HG02588 (cell line): Measurements from ENCODE around the gene SLC2A8.
A peak's percentile ranks its signal among the peaks of the same experiment; 100 is the strongest.

Experiments used
- ATAC-seq: cut with Tn5 transposase; IDR thresholded peaks from one replicate; pipeline ENCODE4 v1.9.1; 2021; ENCODE audit warnings: mild to moderate bottlenecking, moderate library complexity; ENCODE audit not compliant: unreplicated experiment

The SLC2A8 gene

GRCh38 chr9:127380479-127380878 lies 16.5 kb upstream of the SLC2A8 start:
- ATAC-seq: no peak

DNA sequence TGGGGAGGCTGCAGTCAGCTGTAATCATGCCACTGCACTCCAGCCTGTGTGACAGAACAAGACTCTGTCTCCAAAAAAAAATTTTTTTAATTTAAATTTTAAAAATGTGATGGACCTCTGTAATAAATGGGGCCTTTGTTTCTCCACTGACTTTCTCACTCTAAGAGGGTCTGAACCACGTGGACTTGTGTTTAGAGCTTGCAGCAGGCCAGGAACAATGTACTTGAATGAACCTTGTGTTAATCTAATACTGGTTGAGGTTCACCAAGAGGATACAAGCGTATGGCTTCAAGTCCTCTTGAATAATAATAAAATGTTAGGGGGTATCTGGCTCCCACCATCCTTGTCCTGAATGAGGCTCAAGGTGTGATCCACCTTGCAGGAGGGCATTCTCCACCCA lies 14.4 kb upstream of the SLC2A8 start:
- no peak for ATAC-seq

GRCh38 chr9:127384016-127384730 lies 12.8 kb upstream of the SLC2A8 start:
- no peak for ATAC-seq

GRCh38 chr9:127384901-127385300 lies 12.1 kb upstream of the SLC2A8 start:
- no peak for ATAC-seq

GRCh38 chr9:127386249-127386648 lies 10.7 kb upstream of the SLC2A8 start:
- ATAC-seq: no peak

DNA sequence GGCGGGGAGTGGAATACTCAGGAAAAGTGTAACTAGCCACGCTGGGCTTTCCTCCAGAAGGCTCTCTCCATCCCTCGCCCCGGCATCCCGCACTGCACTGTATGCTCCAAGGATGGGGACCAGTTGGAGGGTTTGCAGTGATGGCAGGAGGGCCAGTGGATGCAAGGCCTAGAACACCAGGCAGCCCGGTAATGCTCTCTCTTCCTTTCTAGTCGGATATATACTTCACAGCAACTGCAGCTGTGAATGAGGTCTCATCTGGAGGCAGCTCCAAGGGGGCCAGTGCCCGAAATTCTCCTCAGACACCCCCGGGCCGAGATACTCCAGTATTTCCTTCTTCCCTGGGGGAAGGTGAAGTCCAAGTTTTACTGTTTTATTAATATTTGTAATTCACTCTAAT lies 10.0 kb upstream of the SLC2A8 start:
- no peak for ATAC-seq

- ATAC-seq: no peak
Measured at GRCh38 chr9:127388037-127388855, 8.7 kb upstream of the SLC2A8 start.

DNA sequence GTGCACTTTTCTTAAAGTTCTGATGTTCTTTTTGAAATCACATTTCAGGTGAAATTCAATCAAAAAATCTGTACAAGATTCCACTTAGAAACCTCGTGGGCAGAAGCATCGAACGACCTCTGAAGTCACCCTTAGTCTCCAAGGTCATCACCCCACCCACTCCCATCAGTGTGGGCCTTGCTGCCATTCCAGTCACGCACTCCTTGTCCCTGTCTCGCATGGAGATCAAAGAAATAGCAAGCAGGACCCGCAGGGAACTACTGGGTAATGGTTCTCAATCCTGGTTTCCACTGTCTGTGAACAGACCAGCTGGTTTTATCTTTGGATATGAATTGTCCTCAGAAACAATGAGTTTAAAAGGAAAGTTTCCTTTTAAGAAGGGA lies 8.1 kb upstream of the SLC2A8 start:
- no peak for ATAC-seq

- ATAC-seq: no peak
Measured at GRCh38 chr9:127389381-127390247, 7.4 kb upstream of the SLC2A8 start.

GRCh38 chr9:127390248-127390545 lies 6.8 kb upstream of the SLC2A8 start:
- ATAC-seq: no peak

DNA sequence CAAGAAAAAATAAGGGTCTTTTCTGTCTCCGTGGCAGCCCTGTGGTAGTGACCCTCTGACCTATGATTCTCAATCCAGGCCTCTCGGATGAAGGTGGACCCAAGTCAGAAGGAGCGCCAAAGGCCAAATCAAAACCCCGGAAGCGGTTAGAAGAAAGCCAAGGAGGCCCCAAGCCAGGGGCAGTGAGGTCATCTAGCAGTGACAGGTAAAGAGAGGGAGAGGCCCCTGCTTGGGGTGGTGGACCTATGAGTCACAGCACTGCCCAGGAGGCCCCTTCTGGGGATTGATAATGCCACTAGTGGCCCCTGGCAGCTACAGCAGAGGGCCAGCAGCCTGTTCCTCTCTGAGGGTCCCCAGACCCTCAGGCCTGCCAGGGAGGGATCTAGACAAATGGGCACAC lies 6.4 kb upstream of the SLC2A8 start:
- no peak for ATAC-seq

DNA sequence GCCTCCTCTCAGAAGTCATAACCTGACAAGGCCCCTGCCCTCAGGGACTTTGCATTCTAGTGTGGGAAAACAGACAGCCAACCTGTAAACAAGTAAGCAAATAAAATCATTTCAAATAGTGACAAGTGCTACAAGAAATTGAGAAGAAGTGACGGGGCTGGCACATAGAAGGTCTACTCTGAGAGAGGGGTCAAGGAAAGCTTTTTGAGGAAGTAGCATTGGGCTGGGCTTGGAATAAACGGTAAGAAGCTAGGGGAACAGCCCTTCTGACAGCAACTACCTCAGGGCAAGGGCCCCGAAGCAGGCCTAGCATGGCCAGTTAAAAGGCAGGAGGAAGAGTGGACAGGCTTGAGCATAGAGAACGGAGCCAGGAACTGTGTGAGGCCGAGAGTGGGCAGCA lies 4.8 kb upstream of the SLC2A8 start:
- ATAC-seq: no peak

- ATAC-seq: no peak
Measured at GRCh38 chr9:127392976-127393375, 4.0 kb upstream of the SLC2A8 start.

DNA sequence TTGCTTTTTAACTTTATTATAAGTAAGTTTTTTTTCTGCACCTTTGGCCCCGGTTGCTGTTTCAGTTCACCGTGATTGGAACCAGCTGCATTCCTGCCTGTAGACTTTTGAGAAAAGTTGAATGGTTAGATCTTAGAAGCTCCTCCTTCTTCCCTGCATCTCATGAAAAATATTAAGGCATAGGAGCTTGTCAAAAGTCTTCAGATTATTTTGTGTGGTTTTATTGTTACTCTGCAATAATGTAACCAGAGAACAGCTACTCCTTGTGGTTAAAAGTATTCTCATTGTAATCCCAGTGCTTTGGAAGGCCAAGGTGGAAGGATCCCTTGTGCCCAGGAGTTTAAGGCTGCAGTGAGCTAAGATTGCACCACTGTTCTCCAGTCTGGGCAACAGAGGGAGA lies 3.3 kb upstream of the SLC2A8 start:
- ATAC-seq: no peak

- ATAC-seq: no peak
Measured at GRCh38 chr9:127395497-127396252, 1.3 kb upstream of the SLC2A8 start.

GRCh38 chr9:127396253-127396807 lies 639 bp upstream of the SLC2A8 start:
- ATAC-seq: no peak

DNA sequence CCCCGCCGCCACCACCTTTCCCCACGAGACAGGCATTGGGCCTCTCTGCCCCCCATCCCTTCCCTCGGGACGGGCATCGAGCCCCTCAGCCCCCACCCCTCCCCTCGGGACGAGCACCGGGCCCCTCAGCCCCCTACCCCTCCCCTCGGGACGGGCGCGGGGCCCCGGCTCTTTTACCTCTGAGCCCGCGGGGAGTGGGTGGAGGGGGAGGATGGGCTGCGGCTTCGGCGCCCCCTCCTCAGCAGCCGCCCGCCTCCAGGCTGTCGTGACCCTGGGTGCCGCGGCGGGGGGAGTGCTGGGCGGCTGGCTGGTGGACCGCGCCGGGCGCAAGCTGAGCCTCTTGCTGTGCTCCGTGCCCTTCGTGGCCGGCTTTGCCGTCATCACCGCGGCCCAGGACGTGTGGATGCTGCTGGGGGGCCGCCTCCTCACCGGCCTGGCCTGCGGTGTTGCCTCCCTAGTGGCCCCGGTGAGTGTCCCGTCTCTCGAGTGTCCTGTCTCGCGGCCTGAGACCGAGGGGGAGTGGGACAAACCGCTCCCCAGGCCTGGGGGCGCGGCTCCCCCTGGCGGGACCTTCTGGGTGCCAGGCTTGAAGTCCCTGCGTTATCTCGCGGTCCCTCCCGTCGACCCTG lies 791 bp downstream of the SLC2A8 start:
- peak; percentile 0 for ATAC-seq

DNA sequence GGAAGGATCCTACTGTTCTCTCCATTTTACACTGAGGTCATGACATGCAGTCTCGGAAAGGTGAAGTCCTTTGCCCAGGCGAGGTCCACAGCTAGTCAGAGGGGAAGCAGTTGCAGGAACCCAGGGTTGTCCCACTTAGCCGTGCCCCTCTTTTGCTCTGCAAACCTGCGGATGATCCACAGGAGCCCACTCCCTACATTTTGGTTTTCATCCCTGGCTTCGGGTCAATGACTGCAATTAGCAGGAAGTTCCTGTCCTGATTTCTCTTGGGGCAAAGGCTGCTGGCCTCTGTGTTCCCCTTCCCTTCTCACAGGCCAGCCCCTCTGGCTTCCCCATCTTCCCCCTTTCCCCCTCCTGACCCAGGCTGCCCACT lies 1.3 kb downstream of the SLC2A8 start:
- no peak for ATAC-seq

DNA sequence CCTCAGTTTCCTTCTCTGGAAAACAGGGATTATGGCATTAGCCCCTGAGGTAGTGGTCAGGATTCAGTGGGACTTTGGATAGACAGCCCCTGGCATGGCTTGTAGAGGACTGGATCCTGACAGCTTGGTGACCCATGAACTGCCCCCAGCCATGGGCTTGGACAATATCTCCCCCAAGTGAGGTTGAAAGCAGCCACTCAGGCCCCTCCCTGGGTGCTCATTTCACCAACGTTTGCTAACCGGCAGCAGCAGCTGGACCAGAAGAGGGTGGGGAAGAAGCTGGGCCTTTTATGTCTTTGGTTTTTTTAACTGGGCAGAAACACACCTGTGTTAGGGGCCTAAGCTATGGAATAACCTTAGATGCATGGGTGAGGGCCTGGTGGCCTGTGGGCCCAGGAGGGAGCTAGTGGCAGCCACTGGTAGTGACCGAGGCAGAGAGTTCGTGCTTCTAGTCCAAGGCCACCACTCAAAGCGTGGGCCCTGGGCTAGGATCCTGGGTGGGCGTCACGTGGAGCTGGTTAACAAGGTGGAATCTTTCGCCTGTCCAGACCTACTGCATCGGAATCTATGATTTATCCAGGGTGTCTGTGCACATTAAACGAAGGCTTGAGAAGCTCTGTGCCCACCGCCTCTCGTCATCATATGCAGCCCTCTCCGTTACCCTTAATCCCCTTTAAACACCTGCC lies 1.9 kb downstream of the SLC2A8 start:
- ATAC-seq: no peak
